Stomach (tissue), 4 donors: ENCODE measurements around the gene TMEM30A.

Experiments
- EP300 ChIP-seq: sonication (generic); formaldehyde crosslinking; IDR thresholded peaks from one replicate; pipeline ENCODE4 v1.6.1; 2017; ENCODE audit warnings: antibody characterized with exemption
- POLR2A ChIP-seq, 4 donors: fragments of 450-650 bp; IDR thresholded peaks; one replicate each; pipeline ENCODE4 v1.6.1; 2016; ENCODE audit warnings: antibody characterized with exemption in 4 of 4, control low read depth in 2 of 4, mild to moderate bottlenecking in 1 of 4, moderate library complexity in 1 of 4
- TF ChIP-seq, protein P1 (sequence below), 7 experiments: fragments of 450-650 bp in 4 of 7; fragments of 200-600 bp in 3 of 7; sonication (generic) in 3 of 7; IDR thresholded peaks; one replicate each; pipeline ENCODE4 v1.5.1; 2016 to 2019; ENCODE audit warnings: antibody characterized with exemption in 7 of 7, control low read depth in 2 of 7, mild to moderate bottlenecking in 1 of 7

DNA sequence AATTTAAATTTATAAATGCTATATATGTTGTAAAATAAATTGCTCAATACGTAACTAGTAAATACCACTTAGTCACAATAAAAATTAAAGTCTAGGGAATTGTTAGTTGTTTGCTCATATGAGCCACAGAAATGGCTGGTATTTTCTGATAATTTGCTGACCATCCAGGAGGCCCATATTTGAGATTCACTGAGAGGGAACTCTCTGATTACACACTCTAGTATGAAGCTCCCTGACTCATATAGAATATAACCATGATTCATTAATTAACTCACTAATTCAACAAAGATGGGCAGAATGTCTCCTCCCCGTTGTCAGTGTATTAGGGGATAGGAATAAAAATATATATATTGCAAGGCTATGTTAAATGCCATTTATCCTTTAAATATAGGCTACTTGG lies 46.6 kb upstream of the TMEM30A start:
- TF ChIP-seq, protein P1, sequence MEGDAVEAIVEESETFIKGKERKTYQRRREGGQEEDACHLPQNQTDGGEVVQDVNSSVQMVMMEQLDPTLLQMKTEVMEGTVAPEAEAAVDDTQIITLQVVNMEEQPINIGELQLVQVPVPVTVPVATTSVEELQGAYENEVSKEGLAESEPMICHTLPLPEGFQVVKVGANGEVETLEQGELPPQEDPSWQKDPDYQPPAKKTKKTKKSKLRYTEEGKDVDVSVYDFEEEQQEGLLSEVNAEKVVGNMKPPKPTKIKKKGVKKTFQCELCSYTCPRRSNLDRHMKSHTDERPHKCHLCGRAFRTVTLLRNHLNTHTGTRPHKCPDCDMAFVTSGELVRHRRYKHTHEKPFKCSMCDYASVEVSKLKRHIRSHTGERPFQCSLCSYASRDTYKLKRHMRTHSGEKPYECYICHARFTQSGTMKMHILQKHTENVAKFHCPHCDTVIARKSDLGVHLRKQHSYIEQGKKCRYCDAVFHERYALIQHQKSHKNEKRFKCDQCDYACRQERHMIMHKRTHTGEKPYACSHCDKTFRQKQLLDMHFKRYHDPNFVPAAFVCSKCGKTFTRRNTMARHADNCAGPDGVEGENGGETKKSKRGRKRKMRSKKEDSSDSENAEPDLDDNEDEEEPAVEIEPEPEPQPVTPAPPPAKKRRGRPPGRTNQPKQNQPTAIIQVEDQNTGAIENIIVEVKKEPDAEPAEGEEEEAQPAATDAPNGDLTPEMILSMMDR (IDR thresholded peaks at IDR 0.05) = no peak
- TF ChIP-seq POLR2A (IDR thresholded peaks at IDR 0.05) (no peak), EP300 (no peak)
